GM19099 (cell line): ENCODE data around the gene SLC25A33.

Experiments used
- POLR2A ChIP-seq: IDR thresholded peaks from 3 replicates; pipeline ENCODE4 v1.6.1; 2011; ENCODE audit warnings: low read depth; ENCODE audit not compliant: insufficient read length; ENCODE audit errors: extremely low read depth

The SLC25A33 gene

GRCh38 chr1:9539165-9539828 lies at the start of gene SLC25A33:
SLC25A33 (plus strand) TSS chr1:9539465; CDS start chr1:9539692, 227 bp downstream.
- TF ChIP-seq POLR2A, result peak; percentile 92

GRCh38 chr1:9490605-9491339 lies 48.5 kb upstream of the SLC25A33 start:
- no peak for TF ChIP-seq POLR2A

- no peak for TF ChIP-seq POLR2A
Observed at GRCh38 chr1:9493326-9493725, 45.9 kb upstream of the SLC25A33 start.

GRCh38 chr1:9494936-9495758 lies 44.1 kb upstream of the SLC25A33 start:
- no peak for TF ChIP-seq POLR2A

- TF ChIP-seq POLR2A, result no peak
Observed at GRCh38 chr1:9495854-9496374, 43.4 kb upstream of the SLC25A33 start.

GRCh38 chr1:9500756-9501754 lies 38.2 kb upstream of the SLC25A33 start:
- TF ChIP-seq POLR2A, result no peak

- no peak for TF ChIP-seq POLR2A
Observed at GRCh38 chr1:9503001-9503675, 36.1 kb upstream of the SLC25A33 start.

GRCh38 chr1:9505143-9505542 lies 34.1 kb upstream of the SLC25A33 start:
- no peak for TF ChIP-seq POLR2A

GRCh38 chr1:9506901-9507300 lies 32.4 kb upstream of the SLC25A33 start:
- TF ChIP-seq POLR2A, result no peak

GRCh38 chr1:9510130-9510529 lies 29.1 kb upstream of the SLC25A33 start:
- no peak for TF ChIP-seq POLR2A

GRCh38 chr1:9518454-9518998 lies 20.7 kb upstream of the SLC25A33 start:
- TF ChIP-seq POLR2A, result no peak

GRCh38 chr1:9520411-9520810 lies 18.9 kb upstream of the SLC25A33 start:
- TF ChIP-seq POLR2A, result no peak

GRCh38 chr1:9529190-9529589 lies 10.1 kb upstream of the SLC25A33 start:
- no peak for TF ChIP-seq POLR2A
